Measurements from ENCODE around the gene CRIM1. TPM values are rescaled to one million over a fixed set of nuclear protein-coding genes. Genes with fewer than 3 reads are reported as not detected.

The CRIM1 gene
- total and polyA plus RNA-seq, 2 of the 8 experiments (the other 6 are each of a cell fraction or from before 2014, with no cell fraction given) = 9.4 to 28.4 TPM

- no peak for TF ChIP-seq E2F6 (IDR thresholded peaks at IDR 0.05)
- TF ChIP-seq BCL11A (IDR thresholded peaks at IDR 0.05; ENCODE audit: low read depth in 2 of 2, low read length in 2 of 2) = no peak
- no peak for TF ChIP-seq POU5F1 (IDR thresholded peaks at IDR 0.05; ENCODE audit: low read depth, low read length)
These were observed 135.2 kb downstream of the CRIM1 start (continued) for GRCh38 chr2:36490749-36491148.
